Nephron (organoid): Measurements from ENCODE around the gene TMBIM1.

Source experiments
- H3K27ac Mint-ChIP-seq, 3 experiments: 2 replicates each; pipeline ENCODE4 v1.8.0; 2020; ENCODE audit warnings: mixed read lengths in 3 of 3, mild to moderate bottlenecking in 2 of 3, moderate library complexity in 1 of 3
- H3K27me3 Mint-ChIP-seq: 2 replicates; pipeline ENCODE4 v1.8.0; 2021; ENCODE audit warnings: low read depth, mild to moderate bottlenecking, moderate library complexity, mixed read lengths
- H3K36me3 Mint-ChIP-seq: 2 replicates; pipeline ENCODE4 v1.8.0; 2020; ENCODE audit warnings: low read depth, mixed read lengths
- H3K4me1 Mint-ChIP-seq: 2 replicates; pipeline ENCODE4 v1.8.0; 2020; ENCODE audit warnings: mixed read lengths
- H3K4me3 Mint-ChIP-seq, 3 experiments: 2 replicates each; pipeline ENCODE4 v1.8.0; 2020; ENCODE audit warnings: mild to moderate bottlenecking in 3 of 3, mixed read lengths in 3 of 3, moderate library complexity in 2 of 3
- H3K9me3 Mint-ChIP-seq: 2 replicates; pipeline ENCODE4 v1.8.0; 2020; ENCODE audit warnings: mixed read lengths
- CTCF ChIP-seq, 3 experiments: fragments of 200-600 bp; sonication (generic); IDR thresholded peaks; one replicate each; pipeline ENCODE4 v1.5.0; 2021; ENCODE audit warnings: antibody characterized with exemption in 3 of 3; ENCODE audit not compliant: unreplicated experiment in 3 of 3

The TMBIM1 gene, protein sequence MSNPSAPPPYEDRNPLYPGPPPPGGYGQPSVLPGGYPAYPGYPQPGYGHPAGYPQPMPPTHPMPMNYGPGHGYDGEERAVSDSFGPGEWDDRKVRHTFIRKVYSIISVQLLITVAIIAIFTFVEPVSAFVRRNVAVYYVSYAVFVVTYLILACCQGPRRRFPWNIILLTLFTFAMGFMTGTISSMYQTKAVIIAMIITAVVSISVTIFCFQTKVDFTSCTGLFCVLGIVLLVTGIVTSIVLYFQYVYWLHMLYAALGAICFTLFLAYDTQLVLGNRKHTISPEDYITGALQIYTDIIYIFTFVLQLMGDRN

GRCh38 chr2:218292048-218293014, at the start of gene TMBIM1:
Gene TMBIM1, minus strand, starts transcription at chr2:218292503. Its CDS starts 10,362 bp downstream, at chr2:218282141.
- no peaks in the 10 kb centered on the region for H3K36me3 Mint-ChIP-seq
- peak within 1 kb of the TSS; percentile 70 to 95 (median 87) for H3K27ac Mint-ChIP-seq
- H3K4me3 Mint-ChIP-seq, result peak within 1 kb of the TSS; percentile 63 to 89 (median 87)
- TF ChIP-seq CTCF (IDR thresholded peaks at IDR 0.05; ENCODE audit: unreplicated experiment in 3 of 3), result peak; percentile 94 to 97 (median 96)
- peaks cover 59% of the 10 kb centered on the region for H3K4me1 Mint-ChIP-seq
- H3K9me3 Mint-ChIP-seq, result no peaks in the 10 kb centered on the region
- no peaks in the 10 kb centered on the region for H3K27me3 Mint-ChIP-seq

DNA sequence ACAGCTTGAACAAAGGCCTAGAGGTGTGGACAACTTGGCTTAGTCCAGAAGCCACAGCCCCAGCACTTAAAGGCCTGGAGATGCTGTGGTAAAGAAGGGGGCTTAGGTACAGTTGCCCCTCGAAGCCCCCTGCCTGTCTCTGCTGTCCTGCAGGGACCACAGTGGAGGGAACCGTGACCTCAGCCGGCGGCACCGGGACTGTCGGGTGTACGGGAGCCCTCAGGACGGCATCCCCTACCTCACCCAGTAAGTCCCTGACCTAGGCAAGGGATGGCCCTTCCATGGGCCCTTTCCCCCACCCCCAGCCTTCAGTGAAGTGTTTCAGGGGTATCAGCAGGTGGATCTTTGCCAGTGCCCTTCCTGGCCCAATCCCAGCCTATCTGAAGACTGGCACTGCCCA, 49.1 kb upstream of the TMBIM1 start:
- Mint-ChIP-seq H3K27me3 (no peaks in the 10 kb centered on the region), H3K27ac (no peak overlapping the region), H3K4me1 (peaks cover 16% of the 10 kb centered on the region), H3K4me3 (no peak overlapping the region), H3K36me3 (peaks cover 15% of the 10 kb centered on the region), H3K9me3 (no peaks in the 10 kb centered on the region)
- no peak for TF ChIP-seq CTCF (IDR thresholded peaks at IDR 0.05; ENCODE audit: unreplicated experiment in 3 of 3)

- Mint-ChIP-seq H3K4me3 (no peak overlapping the region), H3K27me3 (no peaks in the 10 kb centered on the region), H3K4me1 (peaks cover 9% of the 10 kb centered on the region), H3K27ac (no peak overlapping the region), H3K36me3 (peaks cover 12% of the 10 kb centered on the region), H3K9me3 (no peaks in the 10 kb centered on the region)
- no peak for TF ChIP-seq CTCF (IDR thresholded peaks at IDR 0.05; ENCODE audit: unreplicated experiment in 3 of 3)
Observed at GRCh38 chr2:218340656-218341055, 48.4 kb upstream of the TMBIM1 start.

DNA sequence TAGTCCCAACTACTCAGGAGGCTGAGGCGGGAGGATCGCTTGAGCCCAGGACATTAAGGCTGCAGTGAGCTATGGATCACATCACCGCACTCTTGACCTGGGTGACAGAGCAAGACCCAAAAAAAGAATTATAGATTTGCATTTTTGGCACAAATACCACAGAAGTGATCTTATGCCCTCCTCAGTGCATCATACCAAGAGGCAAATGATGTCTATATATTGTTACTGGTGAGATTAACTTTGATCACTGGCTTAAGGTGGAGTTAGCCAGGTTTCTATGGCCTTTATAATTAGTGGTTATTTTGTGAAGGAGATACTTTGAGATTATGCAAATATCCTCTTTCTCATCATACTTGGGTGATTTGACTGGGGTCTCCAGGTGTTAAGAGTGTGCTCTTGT, 42.2 kb upstream of the TMBIM1 start:
- Mint-ChIP-seq H3K27ac (peak overlapping the region in 2 of 3 experiments; percentile 21 to 69), H3K4me3 (no peak overlapping the region), H3K9me3 (no peaks in the 10 kb centered on the region), H3K4me1 (peaks cover 33% of the 10 kb centered on the region), H3K27me3 (no peaks in the 10 kb centered on the region), H3K36me3 (no peaks in the 10 kb centered on the region)
- no peak for TF ChIP-seq CTCF (IDR thresholded peaks at IDR 0.05; ENCODE audit: unreplicated experiment in 3 of 3)

DNA sequence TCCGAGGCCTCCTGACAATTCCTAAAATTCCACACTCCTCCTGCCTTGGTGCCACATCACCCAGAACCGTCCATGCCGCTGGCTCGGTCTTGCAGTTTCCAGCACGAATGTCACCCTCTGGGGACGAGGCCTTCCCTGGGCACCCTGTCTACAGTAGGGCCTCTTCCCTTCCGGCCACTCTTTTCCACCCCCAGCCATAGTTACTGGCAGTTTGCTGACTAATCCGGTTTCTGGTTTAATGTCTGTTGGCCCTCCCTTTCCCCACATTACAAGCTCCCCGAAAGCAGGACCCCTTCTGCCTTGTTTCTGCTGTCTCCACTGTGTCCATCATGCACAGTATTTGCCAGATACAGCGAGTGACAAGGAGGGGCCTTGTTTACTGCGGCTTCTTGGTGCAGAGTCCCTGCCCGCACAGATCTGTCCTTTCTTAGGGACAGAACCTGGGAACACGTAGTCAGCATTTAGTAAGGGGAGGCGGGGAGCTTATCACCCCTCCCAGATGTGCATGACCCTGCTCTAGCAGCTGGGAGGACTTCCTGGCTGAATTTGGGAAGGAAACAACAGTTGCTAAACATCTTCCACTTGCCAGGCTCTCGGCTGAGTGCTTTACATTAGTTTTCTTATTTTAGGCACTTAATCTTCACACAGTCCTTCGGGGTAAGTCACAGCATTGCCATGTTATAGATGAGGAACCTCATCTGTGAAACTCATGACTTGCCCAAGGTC, 40.8 kb upstream of the TMBIM1 start:
- Mint-ChIP-seq H3K4me1 (peaks cover 46% of the 10 kb centered on the region), H3K9me3 (no peaks in the 10 kb centered on the region), H3K27ac (peak overlapping the region; percentile 86 to 95 (median 88))

More for the DNA sequence above, 40.8 kb upstream of the TMBIM1 start:
- no peaks in the 10 kb centered on the region for H3K36me3 Mint-ChIP-seq
- peak overlapping the region in 1 of 3 experiments; percentile 14 for H3K4me3 Mint-ChIP-seq
- peaks cover 5% of the 10 kb centered on the region for H3K27me3 Mint-ChIP-seq
- no peak for TF ChIP-seq CTCF (IDR thresholded peaks at IDR 0.05; ENCODE audit: unreplicated experiment in 3 of 3)
